HuH-7.5 (cell line): ENCODE measurements around the gene ZFHX3.
A peak's percentile ranks its signal among the peaks of the same experiment; 100 is the strongest.
"Not testable (repeated sequence)": the region's sequence is repeated elsewhere in the genome, so short reads cannot be mapped to it uniquely, and the experiment has no call there.

ENCODE experiments used
- DNase-seq: peaks from one replicate; pipeline ENCODE4 v3.0.0; 2011; ENCODE audit warnings: low spot score

ZFHX3 gene, protein sequence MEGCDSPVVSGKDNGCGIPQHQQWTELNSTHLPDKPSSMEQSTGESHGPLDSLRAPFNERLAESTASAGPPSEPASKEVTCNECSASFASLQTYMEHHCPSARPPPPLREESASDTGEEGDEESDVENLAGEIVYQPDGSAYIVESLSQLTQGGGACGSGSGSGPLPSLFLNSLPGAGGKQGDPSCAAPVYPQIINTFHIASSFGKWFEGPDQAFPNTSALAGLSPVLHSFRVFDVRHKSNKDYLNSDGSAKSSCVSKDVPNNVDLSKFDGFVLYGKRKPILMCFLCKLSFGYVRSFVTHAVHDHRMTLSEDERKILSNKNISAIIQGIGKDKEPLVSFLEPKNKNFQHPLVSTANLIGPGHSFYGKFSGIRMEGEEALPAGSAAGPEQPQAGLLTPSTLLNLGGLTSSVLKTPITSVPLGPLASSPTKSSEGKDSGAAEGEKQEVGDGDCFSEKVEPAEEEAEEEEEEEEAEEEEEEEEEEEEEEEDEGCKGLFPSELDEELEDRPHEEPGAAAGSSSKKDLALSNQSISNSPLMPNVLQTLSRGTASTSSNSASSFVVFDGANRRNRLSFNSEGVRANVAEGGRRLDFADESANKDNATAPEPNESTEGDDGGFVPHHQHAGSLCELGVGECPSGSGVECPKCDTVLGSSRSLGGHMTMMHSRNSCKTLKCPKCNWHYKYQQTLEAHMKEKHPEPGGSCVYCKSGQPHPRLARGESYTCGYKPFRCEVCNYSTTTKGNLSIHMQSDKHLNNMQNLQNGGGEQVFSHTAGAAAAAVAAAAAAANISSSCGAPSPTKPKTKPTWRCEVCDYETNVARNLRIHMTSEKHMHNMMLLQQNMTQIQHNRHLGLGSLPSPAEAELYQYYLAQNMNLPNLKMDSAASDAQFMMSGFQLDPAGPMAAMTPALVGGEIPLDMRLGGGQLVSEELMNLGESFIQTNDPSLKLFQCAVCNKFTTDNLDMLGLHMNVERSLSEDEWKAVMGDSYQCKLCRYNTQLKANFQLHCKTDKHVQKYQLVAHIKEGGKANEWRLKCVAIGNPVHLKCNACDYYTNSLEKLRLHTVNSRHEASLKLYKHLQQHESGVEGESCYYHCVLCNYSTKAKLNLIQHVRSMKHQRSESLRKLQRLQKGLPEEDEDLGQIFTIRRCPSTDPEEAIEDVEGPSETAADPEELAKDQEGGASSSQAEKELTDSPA (N-terminal part only)

DNA sequence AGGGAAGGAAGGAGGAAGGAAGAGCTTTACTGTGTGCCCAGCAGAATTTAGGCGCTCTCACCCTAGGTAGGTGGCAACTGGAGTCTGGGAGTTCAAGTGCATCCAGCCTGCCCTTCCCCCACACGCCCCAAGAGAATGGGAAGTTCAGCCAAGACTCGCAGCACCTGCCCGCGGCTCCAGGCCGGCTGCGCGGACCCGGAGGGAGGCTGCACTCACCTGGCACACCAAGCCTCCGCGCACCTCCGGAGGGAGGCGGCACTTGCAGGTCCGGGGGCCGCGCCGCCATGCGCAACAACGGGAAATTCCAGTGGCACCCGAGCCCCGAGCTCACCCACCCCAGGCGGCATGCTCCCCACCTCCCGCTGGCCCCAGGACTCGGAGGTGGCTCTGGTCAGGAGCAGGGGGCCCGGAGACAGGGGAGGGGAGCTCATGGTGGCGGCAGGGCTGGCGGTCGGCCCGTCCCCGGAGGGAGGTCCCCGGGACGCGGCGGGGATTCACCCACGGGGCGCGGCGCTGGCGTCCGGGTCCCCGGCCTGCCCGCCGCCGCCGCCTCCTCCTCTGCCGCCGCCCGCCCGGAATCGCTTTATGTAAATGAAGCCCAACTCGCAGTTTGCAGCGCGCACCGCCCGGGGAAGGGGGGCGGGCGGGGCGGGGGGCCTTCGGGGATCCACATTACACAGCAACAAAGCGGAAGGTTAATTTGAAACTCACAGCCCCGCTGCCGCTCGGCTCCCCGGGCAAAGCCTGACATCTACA, at the start of gene ZFHX3:
Gene ZFHX3 (minus strand): TSS at position 593 of the 756 bp plus-strand sequence. CDS start 87,983 bp downstream, outside the sequence.
- DNase-seq: no peak

DNA sequence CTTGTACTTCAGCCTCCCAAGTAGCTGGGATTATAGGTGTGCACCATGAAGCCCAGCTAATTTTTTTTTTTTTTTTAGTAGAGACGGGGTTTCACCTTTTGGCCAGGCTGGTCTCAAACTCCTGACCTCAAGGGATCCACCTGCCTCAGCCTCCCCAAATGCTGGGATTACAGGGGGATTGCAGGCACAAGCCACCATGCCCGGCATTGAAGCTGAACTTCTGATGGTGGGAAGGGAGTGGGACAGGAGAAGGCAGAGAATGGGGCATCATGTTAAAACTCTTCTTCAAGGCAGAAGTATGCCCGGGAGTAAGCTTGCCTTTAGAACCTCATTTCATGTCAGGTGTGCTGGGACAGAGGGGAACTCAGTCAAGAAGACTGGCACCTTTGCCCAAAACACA, 48.6 kb upstream of the ZFHX3 start:
- DNase-seq: no peak

DNA sequence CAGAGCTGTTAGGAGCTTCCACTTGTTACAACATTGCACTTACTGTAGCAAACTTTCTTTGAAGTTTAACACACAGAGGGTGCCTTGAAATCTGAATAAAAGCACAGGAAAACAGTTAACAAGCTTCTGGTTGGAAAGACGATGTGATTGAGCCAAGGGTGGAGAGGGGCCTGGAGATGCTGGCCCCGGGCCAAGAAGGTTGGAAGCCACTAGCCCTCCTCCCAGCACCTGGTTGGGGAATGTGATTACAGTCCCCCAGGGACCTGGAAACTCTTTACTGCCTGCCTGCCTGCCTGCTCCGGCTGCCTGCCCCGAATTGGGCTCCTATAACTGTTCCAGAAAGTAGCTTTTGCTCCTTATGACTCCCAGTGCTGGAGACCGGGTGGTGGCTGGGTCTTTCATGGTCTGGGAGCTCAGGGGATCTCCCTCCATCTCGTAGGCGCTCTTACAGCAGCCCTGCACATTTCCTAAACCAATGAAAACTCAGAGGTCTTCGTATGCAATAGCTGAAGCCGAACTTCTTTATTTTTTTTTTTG, 48.0 kb upstream of the ZFHX3 start:
- no peak for DNase-seq

DNA sequence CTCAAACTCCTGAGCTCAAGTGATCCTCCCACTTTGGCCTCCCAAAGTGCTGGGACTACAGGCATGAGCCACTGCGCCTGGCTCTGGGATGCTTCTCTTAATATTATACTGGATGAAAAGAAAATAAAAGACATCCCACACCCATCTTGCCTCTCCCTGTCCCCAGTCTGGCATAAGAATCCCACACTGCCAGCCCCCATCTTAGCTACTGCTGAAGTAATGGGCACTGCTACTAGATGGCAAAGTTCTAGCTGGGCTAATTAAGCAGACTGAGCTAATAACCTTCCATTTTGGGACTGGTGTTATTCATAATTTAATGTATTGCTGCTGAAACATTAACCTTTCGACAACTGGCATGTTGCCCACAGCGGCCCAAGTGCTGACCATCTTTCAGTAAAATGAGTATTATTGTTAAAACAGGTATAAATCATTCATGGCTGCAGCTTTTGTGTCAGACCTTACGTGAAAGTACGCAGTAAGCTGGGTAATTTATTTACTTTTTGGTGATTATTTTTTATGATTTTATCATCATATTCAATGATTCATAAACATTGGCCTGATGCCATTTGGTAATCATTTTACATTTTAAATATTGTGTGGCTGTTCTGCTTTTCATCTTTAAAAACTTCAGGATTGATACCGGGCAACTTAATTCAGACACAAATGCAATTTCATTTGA, 47.4 kb upstream of the ZFHX3 start:
- no peak for DNase-seq

DNA sequence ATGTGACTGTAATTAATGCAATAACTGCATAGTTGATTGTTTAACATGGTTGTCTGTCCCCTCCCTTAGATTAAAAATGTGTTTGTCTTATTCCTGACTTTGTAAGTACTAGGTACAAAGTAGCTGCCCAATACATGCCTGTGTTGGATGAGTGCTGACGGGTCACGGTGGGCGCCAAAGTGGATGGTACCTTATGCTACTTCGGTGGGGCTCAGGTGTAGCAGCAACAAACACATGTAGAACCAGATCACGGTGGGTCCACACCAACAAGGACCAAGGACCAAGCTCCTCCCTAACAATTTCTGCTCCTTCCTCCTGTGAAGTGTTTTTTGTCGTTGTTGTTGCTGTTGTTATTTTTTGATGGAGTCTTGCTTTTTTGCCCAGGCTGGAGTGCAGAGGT, 46.4 kb upstream of the ZFHX3 start:
- DNase-seq: no peak

DNA sequence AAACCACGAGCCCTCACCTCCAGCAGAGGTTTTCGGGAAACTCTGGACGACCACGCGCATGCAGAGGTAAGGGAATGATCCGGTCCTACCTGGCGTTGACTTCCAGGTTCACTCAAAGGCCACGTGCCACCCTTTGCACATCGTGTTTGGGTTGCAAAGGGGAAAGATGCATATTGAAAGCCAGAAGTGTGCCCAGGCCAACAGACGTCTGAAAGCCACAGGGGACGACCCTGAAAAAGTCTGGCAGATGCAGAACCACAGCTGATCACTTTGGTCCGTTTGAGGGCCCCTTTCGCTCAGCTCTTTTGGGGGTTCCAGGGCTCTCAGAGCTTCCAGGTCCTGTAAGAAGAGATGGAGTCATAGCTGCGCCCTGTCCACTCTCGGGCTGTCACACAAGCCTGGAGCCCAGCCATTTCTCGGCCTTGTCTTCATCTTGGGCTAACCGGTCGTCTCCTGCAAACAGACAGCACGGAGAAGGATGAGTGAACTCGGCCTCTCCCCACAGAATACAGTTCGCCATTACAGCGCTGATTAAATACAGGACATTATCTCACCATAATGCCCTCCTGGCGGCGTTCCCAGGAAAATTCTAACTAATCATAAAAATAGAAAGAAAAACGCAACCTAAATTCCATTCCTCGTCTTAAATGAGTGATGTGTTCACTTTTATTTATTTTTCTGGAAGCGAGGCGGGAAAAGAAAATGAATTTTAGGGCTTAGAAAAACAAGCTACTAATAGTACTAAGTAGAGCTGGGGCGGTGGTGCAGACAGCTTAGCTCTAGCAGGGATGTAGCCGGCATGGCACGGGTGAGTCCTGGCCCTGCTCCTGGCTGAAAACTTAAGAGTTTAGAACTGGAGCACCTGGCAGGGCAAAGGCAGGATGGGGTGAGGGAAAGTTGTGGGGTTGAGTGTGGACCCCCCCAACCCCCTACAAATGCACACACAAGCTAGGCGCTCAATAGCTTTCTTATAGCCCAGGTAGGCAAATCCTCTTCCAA, 45.5 kb upstream of the ZFHX3 start:
- no peak for DNase-seq

DNA sequence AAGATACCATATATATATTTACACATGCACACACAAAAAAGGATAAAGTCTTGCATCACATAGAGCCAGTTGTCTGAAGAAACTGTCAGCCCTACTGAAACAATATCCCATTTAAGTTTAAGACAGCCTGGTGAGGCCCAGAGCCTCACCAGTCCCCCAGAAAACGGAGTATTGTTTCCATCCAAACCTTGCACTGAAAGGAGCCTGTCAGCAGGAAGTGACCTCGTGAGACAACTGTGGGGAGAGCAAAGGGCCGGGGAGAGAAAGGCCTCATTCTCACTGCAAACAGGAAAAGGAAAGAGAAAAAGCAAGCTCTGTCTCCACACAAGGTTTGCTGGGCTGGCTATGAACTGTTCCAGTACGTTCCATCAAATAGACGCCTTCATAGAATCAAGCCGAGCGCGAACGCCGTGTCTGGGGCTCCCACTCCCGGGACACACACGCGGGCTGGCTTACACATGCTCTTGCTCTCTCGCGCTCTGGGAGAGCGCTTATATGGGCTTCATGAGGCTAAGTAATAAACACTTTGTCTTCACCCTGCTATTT, 44.4 kb upstream of the ZFHX3 start:
- DNase-seq: no peak

DNA sequence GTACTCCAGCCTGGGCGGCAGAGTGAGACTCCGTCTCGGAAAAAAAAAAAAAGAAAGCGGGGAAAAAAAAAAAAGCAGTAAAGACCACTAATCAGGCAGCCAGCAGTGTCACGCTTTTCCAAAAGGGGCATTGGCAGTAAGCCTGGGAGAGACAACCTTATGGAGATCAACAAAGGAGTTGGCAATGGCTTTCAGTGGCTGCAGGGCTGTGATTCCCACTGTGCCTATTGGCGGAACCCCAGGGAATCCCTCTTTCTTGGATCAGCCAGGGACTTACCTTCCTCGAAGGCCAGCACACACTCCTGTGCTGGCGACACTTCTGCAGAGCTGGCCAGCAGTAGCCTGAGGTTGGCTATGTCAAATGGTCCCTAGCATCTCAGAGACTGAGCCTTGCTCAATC, 43.2 kb upstream of the ZFHX3 start:
- DNase-seq: no peak

DNA sequence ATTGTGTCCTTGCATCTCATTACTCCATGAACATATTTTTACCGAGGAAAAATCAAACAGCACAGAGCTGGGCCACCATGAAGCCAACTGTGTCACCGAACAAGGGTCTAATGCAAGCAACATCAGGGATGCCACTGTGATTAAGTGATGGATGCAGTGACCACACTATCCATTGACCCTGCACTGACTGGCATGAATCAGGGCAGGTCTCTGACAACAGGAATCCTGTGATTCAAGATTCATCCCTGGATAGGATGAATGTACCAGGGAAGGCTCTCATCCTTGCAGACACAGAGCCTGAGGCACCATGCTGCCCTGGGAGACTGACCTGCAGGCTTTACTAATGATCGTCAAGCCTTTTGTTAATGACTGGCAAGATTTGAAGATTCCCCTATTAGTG, 41.5 kb upstream of the ZFHX3 start:
- DNase-seq: no peak

DNA sequence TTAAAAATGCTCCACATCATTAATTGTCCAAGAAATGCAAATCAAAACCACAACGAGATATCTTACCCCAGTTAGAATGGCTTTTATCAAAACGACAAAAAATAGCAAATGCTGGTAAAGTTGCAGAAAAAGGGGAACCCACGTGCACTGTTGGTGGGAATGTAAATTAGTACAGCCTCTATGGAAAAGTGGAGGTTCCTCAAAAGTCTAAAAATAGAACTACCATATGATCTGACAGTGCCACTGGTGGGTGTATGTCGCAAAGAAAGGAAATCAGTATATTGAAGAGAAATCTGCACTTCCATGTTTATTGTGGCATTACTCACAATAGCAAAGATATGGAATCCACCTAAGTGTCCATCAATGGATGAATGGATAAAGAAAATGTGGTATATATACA, 38.2 kb upstream of the ZFHX3 start:
- DNase-seq: no peak

DNA sequence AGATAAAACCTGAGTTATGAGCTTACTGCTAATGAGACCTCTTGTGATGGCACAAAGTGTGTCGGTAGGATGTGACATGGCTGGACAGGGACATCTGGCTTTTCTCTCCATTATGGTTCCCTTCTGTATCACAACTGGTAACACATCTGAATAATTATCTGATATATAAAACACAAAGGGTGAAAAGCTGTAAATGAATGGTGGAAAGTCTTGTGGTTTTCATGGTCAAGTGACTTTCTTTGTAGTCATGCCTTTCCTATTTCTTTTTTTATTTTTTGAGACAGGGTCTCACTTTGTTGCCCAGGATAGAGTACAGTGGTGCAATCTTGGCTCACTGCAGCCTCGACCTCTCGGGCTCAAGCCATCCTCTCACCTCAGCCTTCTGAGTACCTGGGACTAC, 35.3 kb upstream of the ZFHX3 start:
- no peak for DNase-seq

DNA sequence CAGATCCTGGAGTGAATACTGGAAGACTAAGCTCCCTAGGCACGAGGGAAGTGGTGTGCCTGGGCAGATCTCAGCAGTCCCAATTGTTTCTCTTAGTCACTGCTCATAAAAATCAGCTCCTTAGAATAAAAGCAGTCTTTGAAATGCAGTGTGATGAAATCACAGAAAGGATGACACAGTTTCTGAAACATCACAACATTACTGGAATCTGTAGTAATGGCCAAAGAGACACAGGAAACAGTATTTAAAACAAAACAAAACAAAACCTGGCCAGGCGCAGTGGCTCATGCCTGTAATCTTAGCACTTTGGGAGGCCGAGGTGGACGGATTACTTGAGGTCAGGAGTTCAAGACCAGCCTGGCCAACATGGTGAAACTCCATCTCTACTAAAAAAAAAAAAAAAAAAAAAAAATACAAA, 34.7 kb upstream of the ZFHX3 start:
- DNase-seq: not testable (repeated sequence)

DNA sequence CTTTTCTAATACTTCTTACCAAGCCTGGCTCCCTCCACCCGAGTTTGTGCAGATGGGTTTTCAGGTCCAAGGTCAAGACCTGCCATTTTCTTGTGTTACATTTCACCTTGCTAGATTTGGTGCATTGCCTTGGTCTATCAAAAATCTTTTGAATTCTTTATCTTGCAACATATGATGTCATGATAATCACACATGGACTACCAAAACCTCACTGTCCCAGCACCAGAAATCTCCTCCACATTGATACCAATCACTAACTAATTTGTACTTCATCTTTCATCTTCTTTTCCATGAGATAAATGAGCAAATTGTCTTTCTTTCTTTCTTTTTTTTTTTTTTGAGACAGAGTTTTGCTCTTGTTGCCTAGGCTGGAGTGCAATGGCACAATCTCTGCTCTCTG, 33.0 kb upstream of the ZFHX3 start:
- DNase-seq: no peak

DNA sequence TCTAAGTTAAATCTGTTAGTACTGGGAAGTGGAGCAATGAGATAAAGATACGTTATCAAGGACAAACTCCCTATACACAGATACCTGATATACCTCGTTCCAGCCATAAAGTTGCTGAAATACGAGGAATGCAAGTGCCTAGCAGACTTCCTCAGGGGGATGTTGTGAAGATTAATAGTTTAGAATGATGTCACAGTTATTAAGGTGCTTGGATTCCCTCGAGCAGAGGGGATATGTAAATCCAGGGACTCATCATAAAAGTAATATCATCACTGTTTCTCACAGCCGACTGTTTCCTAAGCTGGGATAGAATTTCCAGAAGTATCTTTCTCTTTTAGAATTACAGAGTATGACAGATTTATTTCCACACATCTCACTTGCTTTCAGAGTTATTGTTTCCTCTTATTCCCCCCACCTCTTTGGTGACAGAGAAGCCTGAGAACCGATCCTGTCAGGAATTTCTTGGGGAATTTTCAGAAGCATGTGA, 28.4 kb upstream of the ZFHX3 start:
- DNase-seq: no peak

DNA sequence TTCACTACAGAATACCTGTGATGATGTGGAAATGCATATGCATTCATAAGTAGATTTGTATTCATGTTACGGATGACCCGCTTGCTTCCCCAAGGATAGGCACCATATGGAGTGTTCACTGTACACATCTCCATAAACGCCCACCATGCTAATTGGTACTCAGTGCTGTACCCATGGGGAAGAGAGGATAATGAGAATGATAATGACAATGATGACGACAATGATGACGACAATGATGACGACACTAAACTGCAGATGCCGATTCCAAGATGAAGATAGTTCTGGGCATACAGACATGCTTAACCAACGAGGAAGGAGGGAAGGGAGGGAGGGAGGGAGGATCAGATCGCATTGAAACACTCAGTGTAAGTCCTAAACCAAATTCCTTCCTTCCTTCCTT, 26.5 kb upstream of the ZFHX3 start:
- no peak for DNase-seq

DNA sequence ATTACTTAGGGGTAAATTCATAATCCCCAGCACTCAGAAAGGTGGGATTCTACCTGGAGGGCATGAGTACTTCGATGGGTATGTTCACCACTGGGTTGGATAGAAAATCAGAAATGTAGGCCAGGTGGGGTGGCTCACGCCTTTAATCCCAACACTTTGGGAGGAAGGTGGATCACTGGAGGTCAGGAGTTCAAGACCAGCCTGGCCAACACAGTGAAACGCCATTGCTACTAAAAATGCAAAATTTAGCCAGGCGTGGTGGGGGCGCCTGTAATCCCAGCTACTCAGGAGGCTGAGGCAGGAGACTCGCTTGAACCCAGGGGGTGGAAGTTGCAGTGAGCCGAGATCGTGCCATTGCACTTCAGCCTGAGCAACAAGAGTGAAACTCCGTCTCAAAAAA, 24.1 kb upstream of the ZFHX3 start:
- not testable (repeated sequence) for DNase-seq

DNA sequence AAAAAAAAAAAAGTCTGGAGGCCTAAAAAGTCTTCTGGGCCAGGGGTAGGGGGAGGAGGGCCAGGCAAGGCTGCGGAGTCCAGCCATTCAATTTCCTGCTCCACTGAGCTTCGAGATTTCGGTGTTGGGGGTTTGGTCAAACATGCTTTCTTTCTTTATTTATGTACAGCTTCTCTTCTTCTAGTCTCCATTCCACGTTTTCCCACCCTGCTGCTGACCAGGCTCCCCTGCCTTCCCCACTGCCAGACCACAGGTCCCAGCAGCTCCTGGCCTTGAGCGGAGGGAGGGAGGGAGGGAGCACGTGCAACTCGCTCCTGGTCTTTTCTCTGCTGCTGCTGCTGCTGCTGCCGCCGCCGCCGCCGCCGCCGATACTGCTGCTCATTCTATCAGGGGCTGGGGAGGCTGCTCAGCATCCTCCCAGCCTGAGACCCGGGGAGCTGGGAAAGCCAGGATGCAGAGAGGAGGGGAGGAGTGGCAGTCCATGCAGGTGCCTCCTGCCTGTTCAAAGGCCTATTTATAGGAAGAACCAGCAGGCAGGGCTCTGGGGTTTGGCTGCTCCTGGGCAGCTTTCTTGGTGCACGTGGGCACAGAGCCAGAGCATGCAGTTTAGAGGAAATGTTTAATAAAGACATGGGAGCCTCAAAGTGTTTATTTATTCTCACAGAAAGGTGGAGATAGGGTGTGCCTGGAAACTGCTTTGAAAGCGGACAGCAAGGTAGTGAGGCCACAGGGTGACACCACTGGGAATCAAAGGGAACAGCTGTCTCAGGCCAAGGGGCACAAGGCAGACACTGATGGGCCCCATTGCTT, 23.4 kb upstream of the ZFHX3 start:
- DNase-seq: peak; percentile 54

DNA sequence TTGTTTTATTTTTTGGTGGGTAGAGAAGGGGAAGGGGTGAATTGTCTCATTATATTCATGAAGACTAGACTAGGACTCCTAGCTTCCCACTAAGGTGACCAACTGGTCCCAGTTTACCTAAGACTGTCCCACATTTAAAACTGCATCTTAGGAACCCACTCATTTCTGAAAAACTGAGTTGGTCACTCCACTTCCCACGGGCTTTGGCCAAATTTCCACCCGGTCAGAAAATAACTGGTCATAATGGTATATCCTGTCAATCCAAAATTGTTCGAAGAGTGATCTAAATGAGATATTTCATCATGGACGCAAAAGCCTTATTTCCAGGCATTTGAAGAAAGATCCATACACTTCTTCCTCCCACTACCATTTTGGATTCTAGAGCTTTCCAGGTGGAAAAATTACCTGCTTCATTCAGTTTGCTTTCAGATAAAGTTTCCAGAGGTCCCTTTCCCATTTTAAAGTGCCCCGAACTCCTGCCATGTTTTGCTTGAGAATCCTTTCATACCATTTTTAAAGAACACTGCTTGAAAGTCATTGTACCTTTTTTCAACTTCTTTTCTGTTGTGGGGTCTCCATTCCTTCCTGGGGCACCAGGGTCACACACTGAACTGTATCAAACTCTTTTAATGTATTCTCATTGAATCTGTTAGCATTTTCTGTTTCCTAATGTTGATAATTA, 21.8 kb upstream of the ZFHX3 start:
- DNase-seq: no peak
